Neuronal stem cell (in vitro differentiated cells): ENCODE results near the gene RASGRF2.
"Not testable (repeated sequence)": the region's sequence is repeated elsewhere in the genome, so short reads cannot be mapped to it uniquely, and the experiment has no call there.

Experiments used
- DNase-seq: peaks from one replicate; pipeline ENCODE4 v3.0.0-alpha.2; 2013; ENCODE audit warnings: low spot score
- H2AFZ ChIP-seq: one replicate; pipeline ENCODE4 v1.6.1; 2013; ENCODE audit warnings: mild to moderate bottlenecking, low read length, inconsistent platforms
- H2AK5ac ChIP-seq: 2 replicates; pipeline ENCODE4 v1.6.1; 2013; ENCODE audit warnings: low read depth, mild to moderate bottlenecking, inconsistent platforms, low read length, moderate library complexity, mixed read lengths
- H2BK120ac ChIP-seq: 2 replicates; pipeline ENCODE4 v1.6.1; 2013; ENCODE audit warnings: low read depth, mild to moderate bottlenecking, inconsistent platforms, low read length, moderate library complexity, mixed read lengths
- H2BK12ac ChIP-seq: one replicate; pipeline ENCODE4 v1.6.1; 2013; ENCODE audit warnings: low read length, inconsistent platforms
- H2BK15ac ChIP-seq: 2 replicates; pipeline ENCODE4 v1.6.1; 2013; ENCODE audit warnings: mild to moderate bottlenecking, low read length, inconsistent platforms, mixed read lengths
- H2BK5ac ChIP-seq: one replicate; pipeline ENCODE4 v1.6.1; 2013; ENCODE audit warnings: inconsistent platforms, mild to moderate bottlenecking, low read length, moderate library complexity
- H3K14ac ChIP-seq: one replicate; pipeline ENCODE4 v1.6.1; 2013; ENCODE audit warnings: low read length, inconsistent platforms
- H3K18ac ChIP-seq: 2 replicates; pipeline ENCODE4 v1.6.1; 2013; ENCODE audit warnings: low read length, inconsistent platforms
- H3K23ac ChIP-seq: 2 replicates; pipeline ENCODE4 v1.6.1; 2013; ENCODE audit warnings: low read depth, mild to moderate bottlenecking, mixed read lengths, low read length, inconsistent platforms; ENCODE audit not compliant: poor library complexity
- H3K27ac ChIP-seq: replicated peaks from 3 replicates; pipeline ENCODE4 v1.5.1; 2013; ENCODE audit warnings: low read length, inconsistent platforms
- H3K27me3 ChIP-seq, 3 experiments: 2 replicates each; pipeline ENCODE4 v1.6.1; 2013; ENCODE audit warnings: low read length in 3 of 3, mild to moderate bottlenecking in 2 of 3, inconsistent platforms in 1 of 3, low read depth in 1 of 3, mixed read lengths in 1 of 3, moderate library complexity in 1 of 3; ENCODE audit not compliant: control insufficient read depth in 3 of 3, insufficient read depth in 3 of 3
- H3K36me3 ChIP-seq, 2 donors: replicated peaks in 1 of 2; 2 replicates each; pipeline ENCODE4 v1.6.1; 2013; ENCODE audit warnings: low read length in 2 of 2; ENCODE audit not compliant: control insufficient read depth in 2 of 2, insufficient read depth in 2 of 2
- H3K4ac ChIP-seq: 2 replicates; pipeline ENCODE4 v1.6.1; 2013; ENCODE audit warnings: inconsistent platforms, mild to moderate bottlenecking, low read length, moderate library complexity
- H3K4me1 ChIP-seq, 2 donors: 1 replicate in 1 of 2; 2 replicates in 1 of 2; pipeline ENCODE4 v1.6.1; 2013; ENCODE audit warnings: low read length in 2 of 2, low read depth in 1 of 2; ENCODE audit not compliant: control insufficient read depth in 2 of 2, insufficient read depth in 1 of 2
- H3K4me2 ChIP-seq: one replicate; pipeline ENCODE4 v1.6.1; 2013; ENCODE audit warnings: mild to moderate bottlenecking, low read length, inconsistent platforms; ENCODE audit not compliant: insufficient read depth, poor library complexity, severe bottlenecking
- H3K4me3 ChIP-seq, 2 donors: 2 replicates each; pipeline ENCODE4 v1.5.1; 2013; ENCODE audit warnings: low read length in 2 of 2, mild to moderate bottlenecking in 2 of 2, inconsistent platforms in 1 of 2, moderate library complexity in 1 of 2
- H3K79me1 ChIP-seq: one replicate; pipeline ENCODE4 v1.6.1; 2013; ENCODE audit warnings: low read depth, mild to moderate bottlenecking, inconsistent platforms, low read length, moderate library complexity
- H3K9ac ChIP-seq: one replicate; pipeline ENCODE4 v1.6.1; 2013; ENCODE audit warnings: mild to moderate bottlenecking, low read depth, low read length, inconsistent platforms; ENCODE audit not compliant: poor library complexity
- H3K9me3 ChIP-seq, 2 donors: replicated peaks in 1 of 2; 2 replicates each; pipeline versions ENCODE3 to v1.6.1; 2013; ENCODE audit warnings: low read length in 2 of 2, mild to moderate bottlenecking in 2 of 2, inconsistent platforms in 1 of 2, low read depth in 1 of 2, mixed read lengths in 1 of 2, moderate library complexity in 1 of 2; ENCODE audit not compliant: control insufficient read depth in 2 of 2, insufficient read depth in 1 of 2
- H4K8ac ChIP-seq: one replicate; pipeline ENCODE4 v1.6.1; 2013; ENCODE audit warnings: low read depth, mild to moderate bottlenecking, inconsistent platforms, low read length, moderate library complexity
- H4K91ac ChIP-seq: one replicate; pipeline ENCODE4 v1.6.1; 2013; ENCODE audit warnings: low read length, low read depth, mild to moderate bottlenecking, inconsistent platforms; ENCODE audit not compliant: poor library complexity
- WGBS, 2 donors: extraction: QIAGEN DNeasy Blood & Tissue Kit; methylation state at CpG; one replicate each; pipeline ENCODE4 v1.1.7; 2013; ENCODE audit warnings: missing lambda C conversion rate in 2 of 2, mixed read lengths in 1 of 2; ENCODE audit not compliant: insufficient read length in 2 of 2, insufficient replicate concordance in 1 of 2; ENCODE audit errors: extremely low coverage in 2 of 2; 5-methylcytosine and 5-hydroxymethylcytosine counted together

RASGRF2 gene

GRCh38 chr5:81254886-81255559, 294.9 kb downstream of the RASGRF2 start:
- Histone ChIP-seq H3K4me3 (no peak overlapping the region), H3K27ac (no peak overlapping the region), H3K27me3 (no peaks in the 10 kb centered on the region), H3K4me1 (peaks cover 0 to 4% of the 10 kb centered on the region in 2 donors), H3K14ac (no peak overlapping the region), H2BK5ac (no peak overlapping the region), H3K4me2 (no peak overlapping the region), H4K91ac (no peak overlapping the region), H3K9me3 (peaks cover 3 to 16% of the 10 kb centered on the region in 2 donors), H3K36me3 (peaks cover 0 to 10% of the 10 kb centered on the region in 2 donors), H3K23ac (peak overlapping the region; percentile 11), H2AK5ac (no peak overlapping the region), H2AFZ (no peak overlapping the region), H3K4ac (no peak overlapping the region), H2BK120ac (no peak overlapping the region), H3K79me1 (peaks cover 5% of the 10 kb centered on the region), H2BK15ac (no peak overlapping the region), H4K8ac (no peak overlapping the region), H2BK12ac (no peak overlapping the region), H3K9ac (no peak overlapping the region), H3K18ac (no peak overlapping the region)
- no peak for DNase-seq
- no CpG with 5 or more reads among the region's 21 CpGs for WGBS, 2 donors

DNA sequence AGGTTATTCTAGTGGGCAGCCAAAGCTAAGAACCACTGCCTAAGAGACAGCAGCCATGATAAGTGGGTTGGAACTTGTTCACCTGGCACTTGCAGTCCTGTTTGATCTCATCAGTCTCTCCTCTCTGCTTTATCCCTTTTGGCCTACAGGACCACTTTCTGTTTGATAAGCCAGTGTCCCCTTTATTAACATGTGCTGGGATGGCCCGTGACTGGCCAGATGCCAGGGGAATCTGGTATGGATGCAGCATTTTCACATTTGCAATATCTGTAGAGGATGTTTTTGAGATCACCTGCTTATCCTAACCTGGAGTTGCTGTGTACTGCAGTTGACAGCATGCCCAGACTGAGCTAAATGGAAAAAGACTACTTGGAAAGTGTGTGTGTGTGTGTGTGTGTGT, 296.6 kb downstream of the RASGRF2 start:
- Histone ChIP-seq H3K27ac (no peak overlapping the region), H3K4me1 (peaks cover 0 to 4% of the 10 kb centered on the region in 2 donors), H2BK15ac (no peak overlapping the region), H4K8ac (no peak overlapping the region), H3K79me1 (peaks cover 5% of the 10 kb centered on the region), H3K18ac (no peak overlapping the region), H4K91ac (no peak overlapping the region), H3K14ac (no peak overlapping the region), H3K36me3 (peaks cover 0 to 4% of the 10 kb centered on the region in 2 donors), H3K9me3 (peaks cover 0 to 3% of the 10 kb centered on the region in 2 donors), H3K27me3 (no peaks in the 10 kb centered on the region), H2BK120ac (no peak overlapping the region), H3K4me2 (no peak overlapping the region), H2BK12ac (no peak overlapping the region), H2BK5ac (no peak overlapping the region), H3K9ac (no peak overlapping the region), H3K4ac (no peak overlapping the region), H2AK5ac (no peak overlapping the region), H3K4me3 (no peak overlapping the region), H2AFZ (no peak overlapping the region), H3K23ac (no peak overlapping the region)
- no CpG with 5 or more reads among the region's 1 CpG for WGBS, 2 donors
- DNase-seq: no peak

- DNase-seq, H3K27ac ChIP-seq, H4K8ac ChIP-seq, H3K9ac ChIP-seq, H3K4me1 ChIP-seq, H4K91ac ChIP-seq, H2AK5ac ChIP-seq, H2AFZ ChIP-seq, H3K36me3 ChIP-seq, H3K79me1 ChIP-seq, H3K4ac ChIP-seq, H3K27me3 ChIP-seq, H2BK120ac ChIP-seq, H3K9me3 ChIP-seq, H2BK12ac ChIP-seq, H2BK15ac ChIP-seq, H3K18ac ChIP-seq, H3K23ac ChIP-seq, H3K4me2 ChIP-seq, H2BK5ac ChIP-seq, H3K14ac ChIP-seq, H3K4me3 ChIP-seq: not testable (repeated sequence)
- WGBS, 2 donors: no CpG with 5 or more reads among the region's 1 CpG
Measured at GRCh38 chr5:81262796-81263195, 302.6 kb downstream of the RASGRF2 start.

- Histone ChIP-seq H2BK120ac (no peak overlapping the region), H2BK5ac (no peak overlapping the region), H2BK12ac (no peak overlapping the region), H3K27me3 (no peaks in the 10 kb centered on the region), H3K79me1 (no peaks in the 10 kb centered on the region), H3K9ac (no peak overlapping the region), H3K4me2 (no peak overlapping the region), H3K14ac (no peak overlapping the region), H3K4me3 (no peak overlapping the region), H3K18ac (no peak overlapping the region), H3K23ac (no peak overlapping the region), H3K4ac (no peak overlapping the region), H2AFZ (no peak overlapping the region), H2BK15ac (no peak overlapping the region), H4K8ac (no peak overlapping the region), H3K4me1 (peaks cover 0 to 1% of the 10 kb centered on the region in 2 donors), H3K27ac (no peak overlapping the region), H4K91ac (no peak overlapping the region), H3K9me3 (no peaks in the 10 kb centered on the region), H2AK5ac (no peak overlapping the region), H3K36me3 (no peaks in the 10 kb centered on the region)
- no peak for DNase-seq
Measured at GRCh38 chr5:81265101-81265500, 304.9 kb downstream of the RASGRF2 start.
